ENCODE data around the gene HERC2. TPM values are rescaled to one million over a fixed set of nuclear protein-coding genes. Genes with fewer than 3 reads are reported as not detected.

HERC2 gene
- total and polyA plus RNA-seq, 2 of the 13 experiments (the other 11 are each of a cell fraction or from before 2014, with no cell fraction given): 17.6 to 24.8 TPM

GRCh38 chr15:28265334-28266019, 56.5 kb downstream of the HERC2 start:
- intact Hi-C loops (cut with micrococcal nuclease; ENCODE audit: unreplicated experiment): no loop called here
- no peaks in the 10 kb centered on the region for H3K4me1 ChIP-seq (ENCODE audit: insufficient read depth, low read length)
- in situ Hi-C loops (cut with HindIII; ENCODE audit: extremely low pct_ligation_motif_present, low pct_unique_long_range_greater_than_20kb): no loop called here
- H4K20me1 ChIP-seq (ENCODE audit: insufficient read depth, low read length): no peaks in the 10 kb centered on the region
- POLR2A ChIA-PET: no interaction called here
- no peaks in the 10 kb centered on the region for H3K9me3 ChIP-seq (ENCODE audit: low read length)
- no peak for TF ChIP-seq SP1 (IDR thresholded peaks at IDR 0.05)
- no peak for TF ChIP-seq SP1 (CRISPR knock-in tag; IDR thresholded peaks at IDR 0.05)
- peak; percentile 18 for TF ChIP-seq AGO2 (optimal IDR thresholded peaks at IDR 0.05; ENCODE audit: low read depth, low read length)
- no peak overlapping the region for H3K27ac ChIP-seq (ENCODE audit: extremely low read length, insufficient read depth, low read length)
- no peaks in the 10 kb centered on the region for H3K79me2 ChIP-seq (ENCODE audit: insufficient read depth, low read length)
- DNase-seq (ENCODE audit: low spot score) (no peak), FAIRE-seq (no peak), ATAC-seq (no peak)
- CTCF ChIA-PET (ENCODE audit: low intra/inter-chr PET ratio, low total read pairs): no interaction called here
- over 99% methylated on average over 24 of the region's 29 CpGs for WGBS (ENCODE audit: low lambda C conversion rate)
- no TSS peak for BruUV-seq (replicated peaks)
- no peak overlapping the region for H3K9ac ChIP-seq (ENCODE audit: insufficient read depth, low read depth, low read length)
- H3K36me3 ChIP-seq (replicated peaks in 1 of 2; ENCODE audit: control insufficient read depth in 1 of 2, insufficient read depth in 2 of 2, low read length in 2 of 2): peaks cover 18 to 56% of the 10 kb centered on the region in 2 experiments
- H2AFZ ChIP-seq (ENCODE audit: low read length): no peak overlapping the region
- no peaks in the 10 kb centered on the region for H3K27me3 ChIP-seq (ENCODE audit: control insufficient read depth in 1 of 2, insufficient read depth in 2 of 2, low read length in 2 of 2)
- no peak overlapping the region for H3K4me2 ChIP-seq (ENCODE audit: low read depth, low read length)
- H3K4me3 ChIP-seq (replicated peaks in 1 of 3; ENCODE audit: insufficient read depth in 1 of 3, low read depth in 2 of 3, low read length in 3 of 3): no peak overlapping the region

- H3K9me3 ChIP-seq (ENCODE audit: low read length): no peaks in the 10 kb centered on the region
- H3K79me2 ChIP-seq (ENCODE audit: insufficient read depth, low read length): no peaks in the 10 kb centered on the region
- POLR2A ChIA-PET: no interaction called here
- no peak overlapping the region for H3K9ac ChIP-seq (ENCODE audit: insufficient read depth, low read depth, low read length)
- no peak overlapping the region for H3K27ac ChIP-seq (ENCODE audit: extremely low read length, insufficient read depth, low read length)
- CTCF ChIA-PET (ENCODE audit: low intra/inter-chr PET ratio, low total read pairs): no interaction called here
- WGBS (ENCODE audit: low lambda C conversion rate): 97% methylated on average over 4 of the region's 6 CpGs
- no peak overlapping the region for H3K4me2 ChIP-seq (ENCODE audit: low read depth, low read length)
- H3K27me3 ChIP-seq (ENCODE audit: control insufficient read depth in 1 of 2, insufficient read depth in 2 of 2, low read length in 2 of 2): no peaks in the 10 kb centered on the region
- FAIRE-seq: no peak
- peaks cover 16 to 49% of the 10 kb centered on the region in 2 experiments for H3K36me3 ChIP-seq (replicated peaks in 1 of 2; ENCODE audit: control insufficient read depth in 1 of 2, insufficient read depth in 2 of 2, low read length in 2 of 2)
- TF ChIP-seq RXRA (CRISPR knock-in tag; IDR thresholded peaks at IDR 0.05) (no peak), ZNF160 (CRISPR knock-in tag; IDR thresholded peaks at IDR 0.05) (no peak), PLSCR1 (CRISPR knock-in tag; IDR thresholded peaks at IDR 0.05; ENCODE audit: borderline replicate concordance) (no peak), JDP2 (CRISPR knock-in tag; IDR thresholded peaks at IDR 0.05; ENCODE audit: borderline replicate concordance) (no peak), HDAC2 (CRISPR knock-in tag; IDR thresholded peaks at IDR 0.05) (no peak), TEF (CRISPR knock-in tag; IDR thresholded peaks at IDR 0.05) (no peak), ZNF672 (CRISPR knock-in tag; IDR thresholded peaks at IDR 0.05) (no peak)
- intact Hi-C loops (cut with micrococcal nuclease; ENCODE audit: unreplicated experiment) (no loop called here), in situ Hi-C loops (cut with HindIII; ENCODE audit: extremely low pct_ligation_motif_present, low pct_unique_long_range_greater_than_20kb) (no loop called here)
- H3K4me1 ChIP-seq (ENCODE audit: insufficient read depth, low read length): no peaks in the 10 kb centered on the region
- H4K20me1 ChIP-seq (ENCODE audit: insufficient read depth, low read length): no peaks in the 10 kb centered on the region
- no peak for ATAC-seq
- BruUV-seq (replicated peaks): no TSS peak
- no peak overlapping the region for H2AFZ ChIP-seq (ENCODE audit: low read length)
- DNase-seq (ENCODE audit: low spot score): no peak
- no peak overlapping the region for H3K4me3 ChIP-seq (replicated peaks in 1 of 3; ENCODE audit: insufficient read depth in 1 of 3, low read depth in 2 of 3, low read length in 3 of 3)
These were observed 57.8 kb downstream of the HERC2 start for GRCh38 chr15:28264166-28264565.

Data from HepG2 (cell line).